Parathyroid adenoma (tissue), 2 donors: ENCODE measurements around the gene SRGAP3.

Experiments used
- H2AFZ ChIP-seq: fragments of 300-600 bp; sonication (generic); one replicate; pipeline ENCODE4 v1.7.0; 2017; ENCODE audit warnings: antibody characterized with exemption, mild to moderate bottlenecking
- H3K27ac ChIP-seq: fragments of 300-600 bp; sonication (generic); one replicate; pipeline ENCODE4 v1.7.0; 2017
- H3K27me3 ChIP-seq: fragments of 300-600 bp; sonication (generic); one replicate; pipeline ENCODE4 v1.7.0; 2017; ENCODE audit warnings: low read length; ENCODE audit not compliant: control insufficient read depth, insufficient read depth
- H3K36me3 ChIP-seq: fragments of 300-600 bp; sonication (generic); one replicate; pipeline ENCODE4 v1.7.0; 2017; ENCODE audit warnings: low read length; ENCODE audit not compliant: control insufficient read depth, insufficient read depth
- H3K4me1 ChIP-seq: fragments of 300-600 bp; sonication (generic); one replicate; pipeline ENCODE4 v1.7.0; 2017; ENCODE audit warnings: control low read depth
- H3K4me2 ChIP-seq: fragments of 300-600 bp; sonication (generic); one replicate; pipeline ENCODE4 v1.7.0; 2017; ENCODE audit warnings: low read length
- H3K4me3 ChIP-seq: fragments of 300-600 bp; sonication (generic); one replicate; pipeline ENCODE4 v1.7.0; 2017; ENCODE audit warnings: low read depth, low read length
- H3K79me2 ChIP-seq: fragments of 300-600 bp; sonication (generic); one replicate; pipeline ENCODE4 v1.7.0; 2017; ENCODE audit warnings: control low read depth
- H3K9ac ChIP-seq: fragments of 300-600 bp; sonication (generic); one replicate; pipeline ENCODE4 v1.7.0; 2017; ENCODE audit warnings: mild to moderate bottlenecking
- H3K9me3 ChIP-seq: fragments of 300-600 bp; sonication (generic); one replicate; pipeline ENCODE4 v1.7.0; 2017; ENCODE audit warnings: low read length; ENCODE audit not compliant: control insufficient read depth
- CTCF ChIP-seq: fragments of 300-600 bp; sonication (generic); IDR thresholded peaks from one replicate; pipeline ENCODE4 v1.7.0; 2017; ENCODE audit warnings: antibody characterized with exemption, mild to moderate bottlenecking
- donor health status: primary hyperparathyroidism.

SRGAP3 gene

GRCh38 chr3:9257092-9257491 lies 7.6 kb upstream of the SRGAP3 start:
- Histone ChIP-seq H3K36me3 (no peaks in the 10 kb centered on the region), H3K27me3 (no peaks in the 10 kb centered on the region), H3K27ac (no peak overlapping the region), H3K9me3 (no peaks in the 10 kb centered on the region), H3K4me2 (no peak overlapping the region), H3K79me2 (no peaks in the 10 kb centered on the region), H3K4me1 (no peaks in the 10 kb centered on the region), H3K9ac (no peak overlapping the region), H2AFZ (no peak overlapping the region), H3K4me3 (no peak overlapping the region)
- TF ChIP-seq CTCF = no peak

GRCh38 chr3:9255976-9256375 lies 6.5 kb upstream of the SRGAP3 start:
- Histone ChIP-seq H3K79me2 (no peaks in the 10 kb centered on the region), H3K27me3 (no peaks in the 10 kb centered on the region), H3K36me3 (no peaks in the 10 kb centered on the region), H2AFZ (no peak overlapping the region), H3K4me1 (no peaks in the 10 kb centered on the region), H3K9me3 (no peaks in the 10 kb centered on the region), H3K9ac (no peak overlapping the region), H3K4me3 (no peak overlapping the region), H3K4me2 (no peak overlapping the region), H3K27ac (no peak overlapping the region)
- no peak for TF ChIP-seq CTCF

GRCh38 chr3:9254764-9255163 lies 5.3 kb upstream of the SRGAP3 start:
- no peak overlapping the region for H3K4me3 ChIP-seq
- no peak overlapping the region for H3K9ac ChIP-seq
- H3K4me2 ChIP-seq = no peak overlapping the region
- no peak for TF ChIP-seq CTCF
- no peak overlapping the region for H3K27ac ChIP-seq
- no peak overlapping the region for H2AFZ ChIP-seq
- peaks cover 5% of the 10 kb centered on the region for H3K4me1 ChIP-seq
- no peaks in the 10 kb centered on the region for H3K27me3 ChIP-seq
- no peaks in the 10 kb centered on the region for H3K79me2 ChIP-seq
- H3K36me3 ChIP-seq = no peaks in the 10 kb centered on the region
- H3K9me3 ChIP-seq = no peaks in the 10 kb centered on the region

- Histone ChIP-seq H3K36me3 (no peaks in the 10 kb centered on the region), H3K27ac (no peak overlapping the region), H3K4me2 (no peak overlapping the region), H3K9me3 (no peaks in the 10 kb centered on the region), H3K9ac (no peak overlapping the region), H2AFZ (no peak overlapping the region), H3K4me1 (peaks cover 6% of the 10 kb centered on the region), H3K27me3 (no peaks in the 10 kb centered on the region), H3K4me3 (no peak overlapping the region), H3K79me2 (no peaks in the 10 kb centered on the region)
- TF ChIP-seq CTCF = no peak
Observed at GRCh38 chr3:9253327-9253726, 3.9 kb upstream of the SRGAP3 start.

GRCh38 chr3:9251055-9251786 lies 1.8 kb upstream of the SRGAP3 start:
- H3K27me3 ChIP-seq = no peaks in the 10 kb centered on the region
- peaks cover 6% of the 10 kb centered on the region for H3K4me1 ChIP-seq
- H3K36me3 ChIP-seq = no peaks in the 10 kb centered on the region
- no peaks in the 10 kb centered on the region for H3K79me2 ChIP-seq
- H3K4me2 ChIP-seq = no peak overlapping the region
- H3K9ac ChIP-seq = no peak overlapping the region
- TF ChIP-seq CTCF = no peak
- H3K4me3 ChIP-seq = no peak overlapping the region
- H2AFZ ChIP-seq = no peak overlapping the region
- no peaks in the 10 kb centered on the region for H3K9me3 ChIP-seq
- H3K27ac ChIP-seq = no peak overlapping the region
